ENCODE results near the gene C2CD4C.

- no peak for TF ChIP-seq CTCF (IDR thresholded peaks at IDR 0.05; ENCODE audit: low read depth, low read length)
- TF ChIP-seq POLR2A (IDR thresholded peaks at IDR 0.05; ENCODE audit: extremely low read depth, insufficient read length) = no peak
- TF ChIP-seq MAX (IDR thresholded peaks at IDR 0.05; ENCODE audit: low read depth, low read length) = no peak
These were observed 31.0 kb downstream of the C2CD4C start for GRCh38 chr19:377801-378581.
